CD4-positive, alpha-beta T cell (primary cell): ENCODE measurements around the gene PTCD3. TPM values are rescaled to one million over a fixed set of nuclear protein-coding genes. Genes with fewer than 3 reads are reported as not detected.

ENCODE experiments used
- ATAC-seq: fragments of 200-7000 bp; cut with Tn5 transposase; one replicate; pipeline ENCODE4 v1.10.0; 2022; ENCODE audit warnings: mild to moderate bottlenecking; ENCODE audit not compliant: poor library complexity
- CTCF ChIA-PET: fragments of 350-600 bp; sonication (Branson Sonifier 250); formaldehyde crosslinking; loops from one replicate; lab custom pipeline; 2021; ENCODE audit warnings: antibody characterized with exemption, inconsistent platforms; lab: Charles Lee
- POLR2A ChIA-PET: fragments of 350-600 bp; sonication (Branson Sonifier 250); formaldehyde crosslinking; loops from one replicate; lab custom pipeline; 2021; ENCODE audit warnings: antibody characterized with exemption, inconsistent platforms; lab: Charles Lee
- DNase-seq, 14 experiments: peaks; one replicate each; pipeline ENCODE4 v3.0.0-alpha.2; 2013 to 2020; ENCODE audit warnings: mixed read lengths in 2 of 14
- H3K27ac ChIP-seq, 2 donors: one replicate each; pipeline versions ENCODE4 v1.5.1 to v1.7.0; 2013; ENCODE audit warnings: low read length in 2 of 2, low read depth in 1 of 2, mild to moderate bottlenecking in 1 of 2
- H3K27me3 ChIP-seq, 2 experiments: 1 replicate in 1 of 2; 2 replicates in 1 of 2; pipeline versions ENCODE4 v1.6.1 to v1.7.0; 2013; ENCODE audit warnings: low read length in 2 of 2, control low read depth in 1 of 2, mild to moderate bottlenecking in 1 of 2, moderate library complexity in 1 of 2; ENCODE audit not compliant: insufficient read depth in 2 of 2, control insufficient read depth in 1 of 2
- H3K36me3 ChIP-seq: one replicate; pipeline ENCODE4 v1.6.1; 2013; ENCODE audit warnings: low read length, control low read depth; ENCODE audit not compliant: insufficient read depth
- H3K4me1 ChIP-seq: one replicate; pipeline ENCODE4 v1.6.1; 2013; ENCODE audit warnings: low read length, control low read depth; ENCODE audit not compliant: insufficient read depth
- H3K4me3 ChIP-seq: one replicate; pipeline ENCODE4 v1.5.1; 2013; ENCODE audit warnings: mild to moderate bottlenecking, low read length, moderate library complexity
- H3K9me3 ChIP-seq, 2 experiments: 1 replicate in 1 of 2; 2 replicates in 1 of 2; pipeline versions ENCODE4 v1.6.1 to v1.7.0; 2013; ENCODE audit warnings: low read length in 2 of 2, mild to moderate bottlenecking in 2 of 2, control low read depth in 1 of 2, moderate library complexity in 1 of 2; ENCODE audit not compliant: control insufficient read depth in 1 of 2, insufficient read depth in 1 of 2
- H3K27ac Mint-ChIP-seq: one replicate; pipeline ENCODE4 v1.8.0; 2020; ENCODE audit warnings: mixed read lengths
- H3K27me3 Mint-ChIP-seq: one replicate; pipeline ENCODE4 v1.8.0; 2021; ENCODE audit warnings: mixed read lengths
- H3K36me3 Mint-ChIP-seq: one replicate; pipeline ENCODE4 v1.8.0; 2021; ENCODE audit warnings: low read depth, mixed read lengths
- H3K4me1 Mint-ChIP-seq: one replicate; pipeline ENCODE4 v1.8.0; 2021; ENCODE audit warnings: low read depth, mixed read lengths
- H3K4me3 Mint-ChIP-seq: one replicate; pipeline ENCODE4 v1.8.0; 2020; ENCODE audit warnings: mild to moderate bottlenecking, mixed read lengths
- H3K9me3 Mint-ChIP-seq: one replicate; pipeline ENCODE4 v1.8.0; 2020; ENCODE audit warnings: mixed read lengths
- intact Hi-C, 2 experiments: fragments of 100-400 bp; cut with DNase I in 1 of 2; cut with micrococcal nuclease in 1 of 2; formaldehyde crosslinking; loops; one replicate each; pipeline versions ENCODE4 v1.15.1 to v1.9.0; 2023 to 2025; cut with DNase I, micrococcal nuclease
- total RNA-seq, 174 experiments: library from RNA in 2 of 174; stranded (reverse) in 2 of 174; gene quantifications; one replicate each; pipeline ENCODE4 v1.2.3 and lab custom pipeline; 2021 to 2026
- TF ChIP-seq, protein P1 (sequence below): fragments of 200-600 bp; IDR thresholded peaks from one replicate; pipeline ENCODE4 v1.8.0; 2022; ENCODE audit warnings: antibody characterized with exemption, mild to moderate bottlenecking

Gene PTCD3
- total RNA-seq, 2 experiments from 2014 or later, result 154 to 161 TPM

DNA sequence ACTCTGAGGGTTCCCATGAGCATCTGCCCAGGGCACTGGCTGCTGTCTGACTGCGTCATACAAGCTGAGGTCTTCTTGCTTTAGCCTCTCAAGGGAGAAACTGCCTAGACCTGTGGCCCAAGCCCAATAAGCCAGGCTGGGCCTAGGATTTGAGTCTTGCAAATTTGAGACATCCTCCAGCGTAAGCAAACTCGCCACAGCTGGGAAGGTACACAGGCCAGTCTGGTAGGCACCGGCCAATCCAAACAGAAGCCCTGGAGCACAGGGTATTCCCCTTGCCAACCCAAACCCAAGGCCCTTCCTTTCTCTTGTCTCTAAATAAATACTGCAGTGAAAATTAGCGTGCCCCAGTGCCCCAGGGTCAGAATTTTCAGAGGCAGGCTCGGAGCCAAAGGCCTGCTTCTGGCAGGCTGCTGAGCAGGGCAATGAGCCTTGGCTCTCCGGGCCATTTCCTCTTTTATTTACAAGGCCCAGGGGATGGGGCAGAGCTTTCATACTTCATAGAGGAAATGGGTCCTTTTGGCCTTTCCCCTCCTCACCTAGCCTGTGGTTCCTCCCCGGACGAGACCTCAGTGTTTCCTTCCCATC lies 33.7 kb upstream of the PTCD3 start:
- H3K27me3 Mint-ChIP-seq, result no peaks in the 10 kb centered on the region
- TF ChIP-seq, protein P1, sequence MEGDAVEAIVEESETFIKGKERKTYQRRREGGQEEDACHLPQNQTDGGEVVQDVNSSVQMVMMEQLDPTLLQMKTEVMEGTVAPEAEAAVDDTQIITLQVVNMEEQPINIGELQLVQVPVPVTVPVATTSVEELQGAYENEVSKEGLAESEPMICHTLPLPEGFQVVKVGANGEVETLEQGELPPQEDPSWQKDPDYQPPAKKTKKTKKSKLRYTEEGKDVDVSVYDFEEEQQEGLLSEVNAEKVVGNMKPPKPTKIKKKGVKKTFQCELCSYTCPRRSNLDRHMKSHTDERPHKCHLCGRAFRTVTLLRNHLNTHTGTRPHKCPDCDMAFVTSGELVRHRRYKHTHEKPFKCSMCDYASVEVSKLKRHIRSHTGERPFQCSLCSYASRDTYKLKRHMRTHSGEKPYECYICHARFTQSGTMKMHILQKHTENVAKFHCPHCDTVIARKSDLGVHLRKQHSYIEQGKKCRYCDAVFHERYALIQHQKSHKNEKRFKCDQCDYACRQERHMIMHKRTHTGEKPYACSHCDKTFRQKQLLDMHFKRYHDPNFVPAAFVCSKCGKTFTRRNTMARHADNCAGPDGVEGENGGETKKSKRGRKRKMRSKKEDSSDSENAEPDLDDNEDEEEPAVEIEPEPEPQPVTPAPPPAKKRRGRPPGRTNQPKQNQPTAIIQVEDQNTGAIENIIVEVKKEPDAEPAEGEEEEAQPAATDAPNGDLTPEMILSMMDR, result no peak
- ChIA-PET POLR2A (no interaction called here), CTCF (no interaction called here)
- Histone ChIP-seq H3K4me3 (no peak overlapping the region), H3K9me3 (no peaks in the 10 kb centered on the region), H3K27me3 (no peaks in the 10 kb centered on the region), H3K36me3 (peaks cover 56% of the 10 kb centered on the region), H3K4me1 (peaks cover 19% of the 10 kb centered on the region), H3K27ac (no peak overlapping the region)
- intact Hi-C loops, result loop anchor here in 1 of 2 experiments (2.0 kb wide), 1 partner anchor 192 kb away; no protein-coding TSS in a partner anchor
- H3K36me3 Mint-ChIP-seq, result peaks cover 80% of the 10 kb centered on the region
- no peak overlapping the region for H3K4me3 Mint-ChIP-seq
- H3K9me3 Mint-ChIP-seq, result no peaks in the 10 kb centered on the region
- ATAC-seq, result no peak
- DNase-seq, result peak in 1 of 14 experiments; percentile 16
- peak overlapping the region; percentile 25 for H3K27ac Mint-ChIP-seq
- peaks cover 14% of the 10 kb centered on the region for H3K4me1 Mint-ChIP-seq

DNA sequence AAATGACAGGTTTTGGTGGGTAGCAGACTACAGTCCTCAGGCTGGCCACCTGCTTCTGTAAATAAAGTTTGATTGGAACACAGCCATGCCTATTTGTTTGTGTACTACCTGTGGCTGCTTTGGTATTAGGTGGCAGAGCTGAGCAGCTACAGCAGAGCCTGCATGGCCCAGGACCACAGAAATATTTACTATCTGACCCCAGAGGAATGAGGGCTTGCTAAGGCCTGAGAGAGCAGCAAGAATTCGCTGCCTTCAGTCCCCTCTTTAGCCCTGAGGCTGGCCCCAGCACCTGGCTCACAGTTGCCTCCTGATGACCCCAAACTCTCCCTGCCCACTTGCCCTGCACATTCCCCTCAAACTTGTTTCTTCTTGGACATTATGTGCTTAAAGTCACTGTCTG lies 32.8 kb upstream of the PTCD3 start:
- no peak for DNase-seq
- Histone ChIP-seq H3K4me1 (peaks cover 16% of the 10 kb centered on the region), H3K27ac (no peak overlapping the region), H3K4me3 (no peak overlapping the region), H3K36me3 (peaks cover 64% of the 10 kb centered on the region), H3K9me3 (no peaks in the 10 kb centered on the region), H3K27me3 (no peaks in the 10 kb centered on the region)
- H3K4me1 Mint-ChIP-seq, result peaks cover 10% of the 10 kb centered on the region
- no peak overlapping the region for H3K27ac Mint-ChIP-seq
- intact Hi-C loops, result loop anchor here in 1 of 2 experiments (2.0 kb wide), 1 partner anchor 192 kb away; no protein-coding TSS in a partner anchor
- CTCF ChIA-PET, result no interaction called here
- TF ChIP-seq, protein P1, result no peak
- no peak for ATAC-seq
- no peaks in the 10 kb centered on the region for H3K9me3 Mint-ChIP-seq
- H3K4me3 Mint-ChIP-seq, result no peak overlapping the region
- peaks cover 81% of the 10 kb centered on the region for H3K36me3 Mint-ChIP-seq
- H3K27me3 Mint-ChIP-seq, result no peaks in the 10 kb centered on the region
- POLR2A ChIA-PET, result no interaction called here

DNA sequence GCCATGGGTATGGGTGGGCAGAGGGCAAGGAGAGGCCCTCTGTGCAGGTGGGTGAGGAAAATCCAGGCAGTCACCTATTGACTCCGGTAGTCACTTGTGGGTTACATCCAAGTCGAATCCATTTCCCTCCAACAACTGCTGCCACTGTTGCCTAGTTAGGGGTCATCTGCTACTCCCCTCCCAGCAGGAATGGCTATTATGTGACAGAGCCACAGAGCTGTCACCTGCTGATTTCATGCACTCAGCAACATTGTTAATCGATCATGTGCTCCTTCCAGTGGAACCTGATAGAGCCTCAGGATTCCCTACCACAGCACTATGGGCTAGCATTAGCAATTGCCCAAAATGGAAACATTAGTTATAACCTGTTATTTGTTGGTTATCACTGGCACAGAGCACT lies 31.8 kb upstream of the PTCD3 start:
- peaks cover 87% of the 10 kb centered on the region for H3K36me3 Mint-ChIP-seq
- intact Hi-C loops, result no loop called here
- H3K27ac Mint-ChIP-seq, result no peak overlapping the region
- no peaks in the 10 kb centered on the region for H3K9me3 ChIP-seq
- H3K27ac ChIP-seq, result no peak overlapping the region
- POLR2A ChIA-PET, result no interaction called here
- H3K4me3 ChIP-seq, result no peak overlapping the region
- CTCF ChIA-PET, result interaction anchor here (1.0 kb wide), 1 partner anchor 247 kb away, joined by 4 read pairs; no protein-coding TSS in a partner anchor
- no peak overlapping the region for H3K4me3 Mint-ChIP-seq
- H3K27me3 Mint-ChIP-seq, result no peaks in the 10 kb centered on the region
- peaks cover 57% of the 10 kb centered on the region for H3K36me3 ChIP-seq
- H3K4me1 ChIP-seq, result peaks cover 11% of the 10 kb centered on the region
- H3K9me3 Mint-ChIP-seq, result no peaks in the 10 kb centered on the region
- H3K27me3 ChIP-seq, result no peaks in the 10 kb centered on the region
- TF ChIP-seq, protein P1, result no peak
- DNase-seq (no peak), ATAC-seq (no peak)
- H3K4me1 Mint-ChIP-seq, result peaks cover 12% of the 10 kb centered on the region
